GM10266 (cell line): ENCODE data around the gene RAMAC.
"Not testable (repeated sequence)": the region's sequence is repeated elsewhere in the genome, so short reads cannot be mapped to it uniquely, and the experiment has no call there.

Experiments
- DNase-seq: peaks from one replicate; pipeline ENCODE4 v3.0.0; 2012; ENCODE audit errors: extremely low spot score
- CTCF ChIP-seq: IDR thresholded peaks from 2 replicates; pipeline ENCODE4 v1.5.1; 2012; ENCODE audit warnings: mild to moderate bottlenecking, low read depth; ENCODE audit not compliant: control insufficient read depth, insufficient read depth; ENCODE audit errors: missing control alignments

Gene RAMAC

GRCh38 chr15:82995938-82996337, 9.9 kb downstream of the RAMAC start:
- no peak for DNase-seq

GRCh38 chr15:82999426-82999825, 13.4 kb downstream of the RAMAC start:
- no peak for TF ChIP-seq CTCF
- DNase-seq, result no peak

More at GRCh38 chr15:82995938-82996337, 9.9 kb downstream of the RAMAC start:
- TF ChIP-seq CTCF, result no peak

GRCh38 chr15:82999905-83000671, 14.1 kb downstream of the RAMAC start:
- peak; percentile 52 for TF ChIP-seq CTCF
- DNase-seq, result peak; percentile 78

GRCh38 chr15:83000672-83001031, 14.6 kb downstream of the RAMAC start:
- DNase-seq, result not testable (repeated sequence)

GRCh38 chr15:83010709-83011270, 24.8 kb downstream of the RAMAC start:
- DNase-seq, result peak; percentile 85
- TF ChIP-seq CTCF, result peak; percentile 88

- DNase-seq, result peak; percentile 91
- TF ChIP-seq CTCF, result peak; percentile 93
Measured at GRCh38 chr15:83011271-83012075, 25.5 kb downstream of the RAMAC start, which contains the start of gene C15orf40. TSS of gene C15orf40 (minus strand) at chr15:83011639. CDS start at chr15:83011607, 32 bp downstream.

- DNase-seq, result no peak
- no peak for TF ChIP-seq CTCF
Measured at GRCh38 chr15:83012076-83012426, 26.0 kb downstream of the RAMAC start.
